ENCODE data around the gene PLCL2.

Gene PLCL2

GRCh38 chr3:16865335-16865734 is 19.4 kb upstream of the PLCL2 start:
- no peak for DNase-seq (ENCODE audit: low read depth, low spot score)

GRCh38 chr3:16866571-16866970 is 18.2 kb upstream of the PLCL2 start:
- no peak for DNase-seq (ENCODE audit: low read depth, low spot score)

DNA sequence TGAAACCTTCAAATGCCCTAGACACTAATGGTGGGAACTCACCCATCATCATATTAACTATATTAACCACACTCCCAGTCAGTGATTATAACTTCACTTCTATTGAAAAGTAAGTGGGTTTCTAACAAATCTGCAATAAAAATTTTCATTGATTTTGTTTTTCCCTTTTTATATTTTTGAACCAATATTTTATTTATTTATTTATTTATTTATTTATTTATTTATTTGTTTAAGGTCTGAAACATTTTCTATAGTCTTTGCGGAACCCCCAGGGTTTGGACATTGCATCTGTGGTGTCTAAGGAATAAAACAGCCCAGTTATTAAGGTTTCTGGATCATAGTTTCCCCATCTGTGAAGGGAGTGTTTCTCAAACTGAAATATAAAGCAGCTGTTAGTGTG is 16.2 kb upstream of the PLCL2 start:
- no peak for DNase-seq (ENCODE audit: low read depth, low spot score)

- DNase-seq (ENCODE audit: low read depth, low spot score), result no peak
Observed at GRCh38 chr3:16869261-16870005, 15.3 kb upstream of the PLCL2 start.

GRCh38 chr3:16871915-16872842 is 12.6 kb upstream of the PLCL2 start:
- no peak for DNase-seq (ENCODE audit: low read depth, low spot score)

GRCh38 chr3:16873872-16874271 is 10.9 kb upstream of the PLCL2 start:
- no peak for DNase-seq (ENCODE audit: low read depth, low spot score)

GRCh38 chr3:16875876-16876550 is 8.7 kb upstream of the PLCL2 start:
- DNase-seq (ENCODE audit: low read depth, low spot score), result no peak

GRCh38 chr3:16877505-16877904 is 7.2 kb upstream of the PLCL2 start:
- no peak for DNase-seq (ENCODE audit: low read depth, low spot score)

- no peak for DNase-seq (ENCODE audit: low read depth, low spot score)
Observed at GRCh38 chr3:16877911-16878310, 6.8 kb upstream of the PLCL2 start.

DNA sequence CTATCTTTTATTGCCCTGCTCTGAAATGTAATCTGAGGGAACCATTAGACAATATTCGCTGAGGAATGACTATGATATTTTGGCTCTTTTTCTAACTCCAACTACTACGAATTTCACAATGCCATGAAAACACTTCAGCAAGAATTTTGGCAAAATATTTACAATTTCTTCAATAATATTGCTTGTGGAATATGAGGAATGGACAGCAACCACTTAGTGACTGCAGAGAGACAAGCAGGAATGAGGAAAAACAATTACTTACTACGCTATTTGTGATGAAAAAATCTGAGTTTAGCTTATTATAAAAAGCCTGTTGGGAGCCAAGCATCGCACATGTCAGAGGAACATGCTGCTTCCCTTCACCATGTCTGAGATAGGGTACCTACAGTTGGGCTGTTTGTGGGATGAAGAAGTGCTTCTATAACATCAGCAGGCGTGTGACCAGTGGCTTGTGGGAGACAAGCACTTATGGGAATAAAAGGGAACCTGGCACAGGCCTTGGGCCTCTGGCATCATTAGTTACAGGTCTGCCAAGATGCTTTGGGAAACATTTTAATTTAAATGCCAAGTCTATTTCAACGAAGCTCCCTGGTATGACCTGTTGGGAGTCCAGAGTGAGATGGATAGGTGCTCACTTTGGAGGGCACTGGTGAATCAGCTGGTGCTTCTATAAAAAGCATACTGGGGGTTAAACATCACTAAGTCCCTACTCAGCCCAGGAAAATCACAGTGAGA is 2.7 kb upstream of the PLCL2 start:
- DNase-seq (ENCODE audit: low read depth, low spot score), result no peak

DNA sequence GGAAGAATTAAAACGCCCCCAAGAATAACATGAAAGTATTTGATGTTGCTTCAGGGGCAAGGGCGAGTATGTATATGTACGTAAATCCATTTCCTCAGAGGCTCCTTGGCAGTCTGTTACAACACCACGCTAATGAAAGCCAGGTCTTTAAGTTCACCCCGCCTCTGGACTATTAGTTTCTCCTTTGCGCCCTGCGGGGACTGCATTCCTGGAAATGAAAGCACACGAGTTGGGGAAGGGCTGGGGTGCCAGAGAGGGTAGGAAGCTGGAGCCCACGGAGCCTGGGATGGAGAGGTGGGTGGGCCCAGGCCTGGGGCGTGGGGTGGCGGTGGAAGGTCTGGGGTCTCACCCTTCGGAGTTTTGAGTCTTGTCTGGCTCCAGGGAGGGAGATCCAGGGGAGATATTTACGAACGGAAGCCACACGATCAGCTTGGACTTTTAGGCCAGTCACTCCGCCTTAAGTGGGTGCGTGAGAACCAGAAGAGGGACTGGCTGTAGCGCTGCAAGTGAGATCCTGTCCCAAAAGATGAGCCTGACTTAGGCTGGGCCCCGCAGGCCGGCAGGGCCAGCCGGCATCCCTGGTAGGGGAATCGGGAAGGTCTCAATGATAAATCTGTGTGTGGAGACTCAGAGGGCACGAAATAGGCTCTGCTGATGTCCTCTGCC is 1.6 kb upstream of the PLCL2 start:
- no peak for DNase-seq (ENCODE audit: low read depth, low spot score)

DNA sequence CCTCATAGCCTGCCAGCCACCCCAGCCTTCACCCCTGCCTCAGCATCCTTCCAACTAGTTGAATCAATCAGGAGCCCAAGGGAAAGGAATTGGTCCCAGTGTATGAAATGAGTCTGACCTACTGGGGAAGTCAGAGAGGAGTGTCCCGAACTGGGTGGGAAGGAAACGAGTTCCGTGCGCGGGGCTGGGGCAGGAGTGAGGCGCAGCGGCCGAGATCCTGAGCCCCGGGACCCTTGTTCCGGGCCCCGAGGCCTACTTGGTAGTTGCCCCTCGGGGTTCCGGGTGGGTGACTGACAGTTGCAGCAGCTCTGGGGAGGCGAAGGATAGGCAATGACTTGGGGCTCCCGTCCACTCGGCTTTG is 1.1 kb upstream of the PLCL2 start:
- DNase-seq (ENCODE audit: low read depth, low spot score), result no peak

DNA sequence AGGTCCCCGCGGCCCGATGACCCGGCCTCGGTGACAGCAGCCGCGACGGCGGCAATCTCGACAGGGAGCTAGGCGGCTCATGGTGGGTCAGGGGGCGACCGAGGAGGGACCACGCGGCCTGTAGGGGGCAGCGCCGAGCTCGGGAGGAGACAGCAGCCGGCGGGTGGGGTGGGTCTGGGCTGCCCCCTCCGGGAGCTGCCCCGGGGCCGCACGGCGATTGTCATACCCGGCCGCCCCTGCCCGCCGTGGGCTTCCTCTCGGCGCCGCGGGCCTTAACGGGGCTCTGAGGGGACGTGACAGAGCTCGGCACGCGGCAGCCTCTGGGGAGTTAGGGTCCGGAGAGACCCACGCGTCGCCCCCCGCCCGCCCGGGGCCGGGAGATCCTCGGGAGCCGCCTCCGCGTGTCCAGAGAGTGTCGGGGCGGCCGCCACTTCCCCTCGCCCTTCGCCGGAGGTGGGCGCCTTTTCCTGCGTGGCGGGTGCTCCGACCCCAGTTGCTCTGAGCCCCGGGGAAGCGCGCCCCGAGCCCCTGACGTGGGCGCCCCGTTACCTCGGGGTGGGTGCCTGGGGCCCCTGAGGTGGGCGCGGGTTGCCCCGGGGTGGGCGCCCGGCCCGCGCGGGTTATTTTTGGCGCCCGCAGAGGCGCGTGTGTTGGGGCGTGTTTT is 539 bp upstream of the PLCL2 start:
- DNase-seq (ENCODE audit: low read depth, low spot score), result no peak

DNA sequence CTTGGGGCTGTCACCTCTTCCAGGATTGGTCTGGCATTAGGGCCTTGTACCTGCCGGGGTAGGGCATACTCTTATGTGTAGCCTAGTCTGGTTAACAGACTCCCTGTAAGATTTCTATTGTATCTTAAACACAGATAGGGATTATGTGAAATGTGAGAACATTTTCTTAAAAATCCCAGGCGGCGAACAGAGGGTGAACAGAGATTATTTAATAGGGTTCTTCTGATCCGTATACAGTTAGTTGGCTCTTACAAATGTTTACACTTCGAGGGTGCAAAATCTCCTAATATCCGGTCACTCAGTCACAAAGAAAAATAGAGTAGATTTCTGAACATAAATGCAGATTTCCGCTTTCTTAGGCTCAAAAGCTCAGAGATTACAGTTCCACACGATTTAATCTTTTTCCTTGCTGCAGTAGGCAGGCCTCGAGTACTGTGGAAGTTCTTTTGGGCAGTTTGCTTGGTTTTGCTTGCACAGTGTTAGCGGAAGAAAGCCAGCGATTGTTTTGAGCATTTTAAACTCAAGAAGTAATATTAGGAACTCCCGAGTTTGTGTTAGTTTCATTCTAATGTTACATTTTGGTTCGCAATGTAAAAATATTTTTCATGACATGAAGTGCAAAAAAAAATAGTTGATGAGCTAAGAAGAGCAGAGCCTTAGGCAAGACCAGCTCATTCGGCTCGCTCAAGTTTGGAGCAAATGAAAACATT is 993 bp downstream of the PLCL2 start:
- no peak for DNase-seq (ENCODE audit: low read depth, low spot score)

- no peak for DNase-seq (ENCODE audit: low read depth, low spot score)
Observed at GRCh38 chr3:16886303-16886683, 1.5 kb downstream of the PLCL2 start.

DNA sequence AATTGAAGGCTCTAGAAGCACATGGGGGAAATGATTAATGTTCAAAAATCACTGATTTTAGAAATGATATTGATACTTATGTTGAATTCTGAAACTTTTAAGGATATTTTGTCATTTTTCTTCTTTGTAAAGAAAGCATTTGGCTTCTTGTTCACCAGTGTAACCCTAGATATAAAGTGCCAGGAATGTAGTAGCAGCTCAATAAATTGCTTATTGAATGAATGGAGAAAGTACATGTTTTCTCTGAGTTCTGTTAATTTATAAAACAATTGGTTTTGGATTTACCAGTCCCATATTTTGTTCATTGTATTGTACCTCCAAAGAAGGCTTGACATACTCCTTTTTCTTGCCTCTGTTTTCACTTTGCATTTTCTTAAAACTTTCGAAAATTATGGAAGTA is 2.4 kb downstream of the PLCL2 start:
- DNase-seq (ENCODE audit: low read depth, low spot score), result no peak

GRCh38 chr3:16888356-16888755 is 3.6 kb downstream of the PLCL2 start:
- DNase-seq (ENCODE audit: low read depth, low spot score), result no peak

DNA sequence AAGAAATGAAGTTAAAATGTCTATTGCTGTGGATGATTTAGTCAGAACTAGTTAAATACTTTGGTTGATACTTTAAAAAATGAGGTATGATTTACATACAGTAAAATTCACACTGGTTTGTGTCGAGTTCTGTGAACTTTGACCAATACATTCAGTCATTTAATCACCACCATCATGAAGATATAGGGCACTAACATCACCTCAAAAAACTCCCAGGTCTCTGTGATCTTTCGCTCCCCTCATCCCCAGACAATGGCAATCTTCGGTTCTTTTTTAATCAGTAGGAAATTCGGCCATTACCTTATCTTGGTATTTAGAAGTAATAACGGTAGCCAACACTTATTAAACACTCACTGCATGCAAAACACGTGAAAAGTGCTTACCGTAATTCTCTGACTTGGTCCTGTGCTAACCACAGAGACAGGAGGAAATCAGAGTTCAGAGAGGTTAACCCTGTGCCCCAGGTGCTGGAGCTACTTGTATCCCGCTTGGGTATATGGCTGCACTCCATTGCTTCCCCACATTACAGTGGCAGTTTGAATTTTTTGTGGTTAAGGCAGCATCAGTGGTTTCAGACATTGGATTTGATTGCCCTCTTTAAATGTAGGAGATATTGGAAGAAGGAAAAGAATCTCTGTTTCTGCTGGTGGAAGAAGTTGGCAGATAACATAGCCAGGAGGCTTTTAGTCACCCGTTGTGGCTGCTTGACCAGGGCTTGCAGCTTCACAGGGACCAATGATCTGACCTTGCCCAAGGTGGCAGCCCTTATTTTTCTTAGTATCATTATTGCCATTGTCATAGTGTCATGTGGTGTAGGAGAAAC is 4.2 kb downstream of the PLCL2 start:
- DNase-seq (ENCODE audit: low read depth, low spot score), result no peak

Measured in iPS DF 19.7 (cell line).